ENCODE data around the gene CHRNB1. TPM values are rescaled to one million over a fixed set of nuclear protein-coding genes. Genes with fewer than 3 reads are reported as not detected.

Gene CHRNB1
- total RNA-seq: 5.2 and 5.4 TPM in 2 replicates

GRCh38 chr17:7444682-7445618 lies at the start of gene CHRNB1:
Gene CHRNB1, plus strand, starts transcription at chr17:7445061. Its CDS starts 67 bp downstream, at chr17:7445128.

GRCh38 chr17:7403977-7404736 lies 40.7 kb upstream of the CHRNB1 start, which contains the start of gene TMEM256:
Gene TMEM256, minus strand, starts transcription at chr17:7404097. Its CDS starts 13 bp downstream, at chr17:7404084.

DNA sequence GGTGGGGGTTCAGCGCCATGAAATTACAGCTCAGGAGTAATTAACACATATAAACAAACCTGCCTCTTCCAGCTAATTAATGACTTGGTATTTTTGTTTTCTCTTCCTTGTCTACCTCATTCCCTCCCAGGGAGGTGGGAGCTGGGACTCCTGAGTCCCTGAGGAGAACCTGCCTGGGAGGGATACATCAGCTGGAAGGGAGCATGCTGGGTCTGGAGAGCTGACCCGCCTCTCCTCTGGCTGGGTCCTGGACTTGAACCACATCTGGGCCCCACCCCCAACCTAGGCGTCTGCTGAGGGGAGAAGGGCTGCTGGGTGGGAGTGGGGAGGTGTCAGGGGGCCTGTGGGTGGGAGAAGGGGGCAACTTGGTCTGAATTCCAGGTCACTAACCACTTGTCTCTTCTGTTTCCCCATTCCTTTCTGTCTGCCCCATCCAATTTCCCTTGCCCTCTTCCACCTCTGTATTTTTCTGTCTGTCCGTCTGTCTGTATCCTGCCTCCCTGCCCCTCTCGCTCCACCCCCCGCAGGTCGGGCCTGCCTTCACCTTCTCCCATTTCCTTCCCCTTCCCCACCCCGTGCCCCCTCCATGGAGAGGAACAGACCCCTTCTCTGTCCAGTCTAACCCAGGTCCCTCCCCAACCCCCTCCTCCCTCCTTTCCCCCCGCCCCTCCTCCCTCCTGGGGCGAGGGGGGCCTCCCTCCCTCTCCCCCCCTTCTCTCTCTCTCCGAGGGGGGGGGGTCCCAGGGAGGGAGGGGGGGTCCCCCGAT lies 37.2 kb upstream of the CHRNB1 start, which contains the start of gene NLGN2:
Gene NLGN2, plus strand, starts transcription at position 361 of the 767 bp plus-strand sequence. CDS start 411 bp downstream, outside the sequence.

GRCh38 chr17:7419819-7420610 lies 24.8 kb upstream of the CHRNB1 start, which contains the start of gene SPEM1:
Gene SPEM1, plus strand, starts transcription at chr17:7420324. Its CDS starts 61 bp downstream, at chr17:7420385.

GRCh38 chr17:7425316-7425715 lies 19.5 kb upstream of the CHRNB1 start, which contains the start of gene SPEM2:
Gene SPEM2, plus strand, starts transcription at chr17:7425616. Its CDS starts 73 bp downstream, at chr17:7425689.

GRCh38 chr17:7428557-7428956 lies 16.3 kb upstream of the CHRNB1 start, which contains the start of gene SPEM3:
Gene SPEM3, plus strand, starts transcription at chr17:7428857. Its CDS starts 46 bp downstream, at chr17:7428903.

GRCh38 chr17:7439462-7440112 lies 5.3 kb upstream of the CHRNB1 start, which contains the start of gene FGF11:
Gene FGF11, plus strand, starts transcription at chr17:7439512. Its CDS starts 109 bp downstream, at chr17:7439621.

GRCh38 chr17:7479213-7480088 lies 34.6 kb downstream of the CHRNB1 start, which contains the start of gene ZBTB4:
Gene ZBTB4, minus strand, starts transcription at chr17:7479631. Its CDS starts 12,830 bp downstream, at chr17:7466801.

DNA sequence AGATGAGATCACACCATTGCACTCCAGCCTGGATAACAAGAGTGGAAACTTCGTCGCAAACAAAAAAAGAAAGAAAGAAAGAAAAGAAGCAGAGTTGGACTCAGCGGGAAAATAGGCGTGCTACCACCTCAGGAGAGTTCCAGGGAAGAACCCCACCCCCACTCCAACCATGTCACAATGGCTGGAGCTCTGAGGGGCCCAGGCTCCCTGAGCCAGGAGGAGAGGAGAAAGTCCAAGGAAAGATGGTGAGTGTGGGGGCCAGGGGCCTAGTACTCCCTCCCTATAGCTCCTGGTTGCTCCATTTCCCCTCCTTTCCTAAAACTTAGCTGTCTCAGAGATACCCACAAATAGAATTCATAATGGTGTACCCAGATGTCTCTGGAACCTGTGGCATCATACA lies 36.4 kb downstream of the CHRNB1 start, which contains the start of gene SLC35G6:
Gene SLC35G6, plus strand, starts transcription at position 172 of the 400 bp plus-strand sequence. Its CDS starts 71 bp downstream, at position 243.

GRCh38 chr17:7484067-7484918 lies 39.4 kb downstream of the CHRNB1 start, which contains the start of gene POLR2A:
Gene POLR2A, plus strand, starts transcription at chr17:7484366.

Other genes with a start within 250 kb of the CHRNB1 start
- 7.7 and 8.8 TPM in 2 replicates for gene DLG4, start 225.2 kb upstream of the CHRNB1 start, total RNA-seq
- 205 and 214 TPM in 2 replicates for gene ACADVL, start 225.1 kb upstream of the CHRNB1 start, total RNA-seq
- 54.4 and 63.1 TPM in 2 replicates for gene DVL2, start 210.5 kb upstream of the CHRNB1 start, total RNA-seq
- gene PHF23, start 205.6 kb upstream of the CHRNB1 start, total RNA-seq: 34.4 and 38.5 TPM in 2 replicates
- gene GABARAP, start 202.6 kb upstream of the CHRNB1 start, total RNA-seq: 315 and 440 TPM in 2 replicates
- 30.1 and 39.5 TPM in 2 replicates for gene CTDNEP1, start 193.3 kb upstream of the CHRNB1 start, total RNA-seq
- gene ELP5, start 192.8 kb upstream of the CHRNB1 start, total RNA-seq: 31.6 and 39.1 TPM in 2 replicates
- 2.4 and 2.7 TPM in 2 replicates for gene CLDN7, start 182.6 kb upstream of the CHRNB1 start, total RNA-seq
- gene SLC2A4, start 163.3 kb upstream of the CHRNB1 start, total RNA-seq: 0.11 TPM in 1 of 2 replicates, not detected in the other
- 0.13 TPM in 1 of 2 replicates, not detected in the other for gene YBX2, start 150.4 kb upstream of the CHRNB1 start, total RNA-seq
- gene EIF5A, start 137.4 kb upstream of the CHRNB1 start, total RNA-seq: 575 and 584 TPM in 2 replicates
- gene GPS2, start 129.7 kb upstream of the CHRNB1 start, total RNA-seq: 38.2 and 42.2 TPM in 2 replicates
- 7.7 and 13.2 TPM in 2 replicates for gene NEURL4, start 115.7 kb upstream of the CHRNB1 start, total RNA-seq
- 0.11 and 0.26 TPM in 2 replicates for gene ACAP1, start 108.5 kb upstream of the CHRNB1 start, total RNA-seq
- 8.9 and 11.2 TPM in 2 replicates for gene KCTD11, start 92.9 kb upstream of the CHRNB1 start, total RNA-seq
- gene TMEM95, start 89.9 kb upstream of the CHRNB1 start, total RNA-seq: not detected in 2 replicates
- 4.1 and 4.6 TPM in 2 replicates for gene TNK1, start 64.0 kb upstream of the CHRNB1 start, total RNA-seq
- 19.6 and 21.7 TPM in 2 replicates for gene PLSCR3, start 50.5 kb upstream of the CHRNB1 start, total RNA-seq
- gene TMEM256, start 41.0 kb upstream of the CHRNB1 start, total RNA-seq: 30.4 and 56.3 TPM in 2 replicates
- 6.9 and 8.6 TPM in 2 replicates for gene NLGN2, start 37.2 kb upstream of the CHRNB1 start, total RNA-seq
- not detected in 2 replicates for gene SPEM1, start 24.7 kb upstream of the CHRNB1 start, total RNA-seq
- not detected in 2 replicates for gene SPEM2, start 19.4 kb upstream of the CHRNB1 start, total RNA-seq
- not detected in 2 replicates for gene SPEM3, start 16.2 kb upstream of the CHRNB1 start, total RNA-seq
- 2.5 and 2.8 TPM in 2 replicates for gene TMEM102, start 9.6 kb upstream of the CHRNB1 start, total RNA-seq
- gene FGF11, start 5.5 kb upstream of the CHRNB1 start, total RNA-seq: 0.76 and 0.91 TPM in 2 replicates
- gene ZBTB4, start 34.6 kb downstream of the CHRNB1 start, total RNA-seq: 40.2 and 41.4 TPM in 2 replicates
- not detected in 2 replicates for gene SLC35G6, start 36.4 kb downstream of the CHRNB1 start, total RNA-seq
- 85.8 and 100.0 TPM in 2 replicates for gene POLR2A, start 39.3 kb downstream of the CHRNB1 start, total RNA-seq
- 11.6 and 16.1 TPM in 2 replicates for gene TNFSF12, start 104.0 kb downstream of the CHRNB1 start, total RNA-seq
- 4.5 and 5.0 TPM in 2 replicates for gene TNFSF13, start 113.7 kb downstream of the CHRNB1 start, total RNA-seq
- gene SENP3, start 116.9 kb downstream of the CHRNB1 start, total RNA-seq: 46.4 and 48.1 TPM in 2 replicates
- gene CD68, start 134.6 kb downstream of the CHRNB1 start, total RNA-seq: 102 and 116 TPM in 2 replicates
- 93.2 and 97.4 TPM in 2 replicates for gene MPDU1, start 138.8 kb downstream of the CHRNB1 start, total RNA-seq
- gene SOX15, start 145.0 kb downstream of the CHRNB1 start, total RNA-seq: 0.11 and 0.26 TPM in 2 replicates
- 26.9 and 28.2 TPM in 2 replicates for gene FXR2, start 169.8 kb downstream of the CHRNB1 start, total RNA-seq
- 41.3 and 41.4 TPM in 2 replicates for gene SAT2, start 182.8 kb downstream of the CHRNB1 start, total RNA-seq
- 1.3 TPM in 1 of 2 replicates, not detected in the other for gene SHBG, start 185.1 kb downstream of the CHRNB1 start, total RNA-seq
- not detected in 2 replicates for gene ATP1B2, start 205.9 kb downstream of the CHRNB1 start, total RNA-seq
- 40.6 and 40.8 TPM in 2 replicates for gene TP53, start 242.4 kb downstream of the CHRNB1 start, total RNA-seq
- 4.1 and 4.4 TPM in 2 replicates for gene WRAP53, start 243.4 kb downstream of the CHRNB1 start, total RNA-seq